SK-N-SH (cell line): ENCODE data around the gene HEMK1. TPM values are rescaled to one million over a fixed set of nuclear protein-coding genes. Genes with fewer than 3 reads are reported as not detected.

Source experiments
- CTCF ChIA-PET: fragments of 300-600, 350-600 bp; formaldehyde crosslinking; extraction: SDS; loops from one replicate; lab custom pipeline; 2021; lab: Yijun Ruan, JAX
- POLR2A ChIA-PET: fragments of 350-600 bp; sonication (Branson Sonifier 250); formaldehyde crosslinking; extraction: SDS; loops from one replicate; lab custom pipeline; 2020; ENCODE audit warnings: antibody characterized with exemption, inconsistent platforms; lab: Yijun Ruan, JAX
- DNase-seq: peaks from one replicate; pipeline ENCODE4 v3.0.0; 2012
- H2AFZ ChIP-seq: fragments of 200-600 bp; sonication (generic); 2 replicates; pipeline ENCODE4 v1.8.1; 2016; ENCODE audit warnings: antibody characterized with exemption, mild to moderate bottlenecking, low read depth
- H3F3A ChIP-seq: fragments of 200-600 bp; sonication (generic); replicated peaks from 2 replicates; pipeline ENCODE3; 2016; ENCODE audit warnings: antibody characterized with exemption, mild to moderate bottlenecking; ENCODE audit not compliant: insufficient read depth
- H3K27ac ChIP-seq, 2 experiments: fragments of 200-500 bp in 1 of 2; fragments of 200-600 bp in 1 of 2; sonication (Bioruptor generic) in 1 of 2; sonication (generic), shearing (Covaris generic) in 1 of 2; 2 replicates each; pipeline versions ENCODE4 v1.5.1 to v1.6.1; 2014 to 2016; ENCODE audit warnings: low read depth in 2 of 2, inconsistent platforms in 1 of 2, low read length in 1 of 2, mild to moderate bottlenecking in 1 of 2, mixed read lengths in 1 of 2
- H3K27me3 ChIP-seq: fragments of 200-600 bp; sonication (generic), shearing (Covaris generic); 2 replicates; pipeline ENCODE4 v1.6.1; 2016; ENCODE audit warnings: mixed run types; ENCODE audit not compliant: insufficient read depth
- H3K36me3 ChIP-seq, 2 experiments: fragments of 200-500 bp in 1 of 2; fragments of 200-600 bp in 1 of 2; sonication (Bioruptor generic) in 1 of 2; sonication (generic) in 1 of 2; replicated peaks in 1 of 2; 2 replicates each; pipeline versions ENCODE3 to v1.5.1; 2014 to 2016; ENCODE audit warnings: low read length in 1 of 2, mild to moderate bottlenecking in 1 of 2; ENCODE audit not compliant: insufficient read depth in 2 of 2, control insufficient read depth in 1 of 2
- H3K4me1 ChIP-seq, 2 experiments: fragments of 200-500 bp in 1 of 2; fragments of 200-600 bp in 1 of 2; sonication (Bioruptor generic) in 1 of 2; sonication (generic), shearing (Covaris generic) in 1 of 2; 2 replicates each; pipeline versions ENCODE4 v1.5.1 to v1.6.1; 2014 to 2016; ENCODE audit warnings: low read depth in 1 of 2, low read length in 1 of 2, mixed run types in 1 of 2; ENCODE audit not compliant: insufficient read depth in 2 of 2, control insufficient read depth in 1 of 2
- H3K4me2 ChIP-seq: fragments of 200-600 bp; sonication (generic), shearing (Covaris generic); 2 replicates; pipeline ENCODE4 v1.6.1; 2017; ENCODE audit warnings: mixed run types
- H3K4me3 ChIP-seq, 2 experiments: fragments of 200-500 bp in 1 of 2; fragments of 200-600 bp in 1 of 2; sonication (Bioruptor generic) in 1 of 2; sonication (generic), shearing (Covaris generic) in 1 of 2; 2 replicates each; pipeline versions ENCODE4 v1.5.1 to v1.8.1; 2014 to 2016; ENCODE audit warnings: low read depth in 2 of 2, inconsistent platforms in 1 of 2, low read length in 1 of 2, mild to moderate bottlenecking in 1 of 2, mixed read lengths in 1 of 2, moderate library complexity in 1 of 2
- H3K79me2 ChIP-seq: fragments of 200-600 bp; sonication (generic); 2 replicates; pipeline ENCODE4 v1.8.1; 2017; ENCODE audit warnings: mild to moderate bottlenecking; ENCODE audit not compliant: insufficient read depth
- H3K9ac ChIP-seq: fragments of 200-600 bp; sonication (generic); 2 replicates; pipeline ENCODE4 v1.6.1; 2017; ENCODE audit warnings: mixed run types
- H3K9me2 ChIP-seq: fragments of 200-600 bp; sonication (generic); 2 replicates; pipeline ENCODE4 v1.6.1; 2017; ENCODE audit warnings: mixed run types
- H3K9me3 ChIP-seq: fragments of 200-600 bp; sonication (generic); 2 replicates; pipeline ENCODE4 v1.6.1; 2017; ENCODE audit warnings: mixed run types, mild to moderate bottlenecking, moderate library complexity
- H4K20me1 ChIP-seq: fragments of 200-600 bp; sonication (generic); 2 replicates; pipeline ENCODE4 v1.6.1; 2017; ENCODE audit warnings: mild to moderate bottlenecking, mixed run types; ENCODE audit not compliant: insufficient read depth
- CHD2 ChIP-seq: fragments of 150-350 bp; IDR thresholded peaks from 2 replicates; pipeline ENCODE4 v1.6.1; 2018; ENCODE audit warnings: low read length; ENCODE audit not compliant: partially characterized antibody
- EP300 ChIP-seq, 2 experiments: IDR thresholded peaks; 2 replicates each; pipeline versions ENCODE4 v1.4.0 to v1.6.1; 2012; ENCODE audit warnings: borderline replicate concordance in 1 of 2, low read depth in 1 of 2, low read length in 1 of 2
- FOXJ3 ChIP-seq: sonication (generic); formaldehyde crosslinking; IDR thresholded peaks from 2 replicates; pipeline ENCODE4 v1.5.1; 2020; ENCODE audit warnings: mild to moderate bottlenecking, missing genetic modification reagents
- GATA2 ChIP-seq: sonication (generic); formaldehyde crosslinking; IDR thresholded peaks from 2 replicates; pipeline ENCODE4 v1.5.0; 2020; ENCODE audit warnings: mild to moderate bottlenecking, missing genetic modification reagents
- MAX ChIP-seq: IDR thresholded peaks from 2 replicates; pipeline ENCODE4 v1.4.0; 2012; ENCODE audit warnings: low read depth
- MXI1 ChIP-seq: IDR thresholded peaks from 2 replicates; pipeline ENCODE4 v1.6.1; 2012; ENCODE audit warnings: mild to moderate bottlenecking, low read depth, low read length, improper control_type of control experiment
- NRF1 ChIP-seq: IDR thresholded peaks from 2 replicates; pipeline ENCODE4 v1.6.1; 2012; ENCODE audit warnings: low read depth, mild to moderate bottlenecking, low read length
- RAD21 ChIP-seq: IDR thresholded peaks from 2 replicates; pipeline ENCODE4 v1.6.1; 2012; ENCODE audit warnings: mild to moderate bottlenecking, low read length
- RCOR1 ChIP-seq: fragments of 150-350 bp; IDR thresholded peaks from 2 replicates; pipeline ENCODE4 v1.6.1; 2017; ENCODE audit warnings: antibody characterized with exemption, low read length
- RXRA ChIP-seq: IDR thresholded peaks from 2 replicates; pipeline ENCODE4 v1.4.0; 2012; ENCODE audit warnings: low read depth, mild to moderate bottlenecking, borderline replicate concordance
- SIN3A ChIP-seq: IDR thresholded peaks from 2 replicates; pipeline ENCODE4 v1.6.1; 2012; ENCODE audit warnings: low read depth, mild to moderate bottlenecking, low read length, moderate library complexity, borderline replicate concordance
- TAF1 ChIP-seq: IDR thresholded peaks from 2 replicates; pipeline ENCODE4 v1.6.1; 2012; ENCODE audit warnings: low read depth, mild to moderate bottlenecking, low read length, moderate library complexity, borderline replicate concordance
- TCF12 ChIP-seq: IDR thresholded peaks from 2 replicates; pipeline ENCODE4 v1.4.0; 2012
- TEAD4 ChIP-seq: IDR thresholded peaks from 2 replicates; pipeline ENCODE4 v1.4.0; 2012; ENCODE audit warnings: mild to moderate bottlenecking, borderline replicate concordance; ENCODE audit not compliant: insufficient read depth
- WGBS: methylation state at CpG from one replicate; pipeline ENCODE4 v1.1.6; 2017; ENCODE audit warnings: low lambda C conversion rate; 5-methylcytosine and 5-hydroxymethylcytosine counted together
- polyA plus RNA-seq, 3 experiments: library from polyadenylated mRNA; depleted of rRNA; stranded (reverse); fragments of >200 nt; gene quantifications; 2 replicates each; pipeline ENCODE4 v1.2.3, GENCODE V29; 2012
- TF ChIP-seq, protein P1 (sequence below): IDR thresholded peaks from 2 replicates; pipeline ENCODE4 v1.4.0; 2012; ENCODE audit warnings: low read depth, borderline replicate concordance
- TF ChIP-seq, protein P2 (sequence below): fragments of 150-350 bp; IDR thresholded peaks from 2 replicates; pipeline ENCODE4 v1.6.1; 2016; ENCODE audit warnings: mild to moderate bottlenecking, low read depth, low read length
- TF ChIP-seq, protein P3 (sequence below): IDR thresholded peaks from 2 replicates; pipeline ENCODE4; 2012

HEMK1 gene
- polyA plus RNA-seq, 1 of the 3 experiments (the other 2 are of a cell fraction), result 15.4 TPM

DNA sequence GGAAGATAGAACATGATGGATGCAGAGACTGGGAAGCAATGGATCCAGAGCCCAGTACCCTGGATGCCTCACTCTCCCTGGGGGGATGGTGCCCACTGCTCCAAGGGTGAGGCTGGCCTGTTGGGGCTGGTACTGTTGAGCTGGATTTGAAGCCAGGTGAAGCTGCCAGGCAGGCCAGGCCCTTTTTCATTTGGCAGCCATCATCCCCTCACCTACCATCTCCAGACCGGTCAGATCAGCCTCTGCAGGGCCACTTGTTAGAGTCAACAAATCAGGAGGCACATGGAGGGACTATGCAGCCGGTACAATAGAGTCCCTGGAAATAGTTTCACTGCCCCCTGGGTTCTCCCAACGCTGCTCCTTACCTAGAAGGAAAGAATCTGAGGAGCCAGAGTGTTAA is 53.6 kb downstream of the HEMK1 start:
- Histone ChIP-seq H3K4me1 (peaks cover 10 to 11% of the 10 kb centered on the region in 2 experiments; a peak in 2 of 4 replicates), H3K4me2 (no peak overlapping the region), H3F3A (no peaks in the 10 kb centered on the region), H3K27me3 (no peaks in the 10 kb centered on the region), H3K4me3 (no peak overlapping the region), H3K27ac (no peak overlapping the region), H3K9ac (no peak overlapping the region), H3K9me2 (no peaks in the 10 kb centered on the region), H3K36me3 (no peaks in the 10 kb centered on the region), H3K9me3 (no peaks in the 10 kb centered on the region), H3K79me2 (no peaks in the 10 kb centered on the region), H2AFZ (no peak overlapping the region), H4K20me1 (no peaks in the 10 kb centered on the region)
- DNase-seq, result no peak
- CTCF ChIA-PET, result interaction anchor here (1.0 to 2.6 kb wide), 6 partner anchors 9 to 268 kb away, joined by 3 to 12 read pairs (median 3); no protein-coding TSS in a partner anchor
- WGBS, result 100% methylated on average over 1 of the region's 3 CpGs
- POLR2A ChIA-PET, result no interaction called here
- no peak for TF ChIP-seq FOXJ3 (CRISPR knock-in tag)
- no peak for TF ChIP-seq RXRA
- no peak for TF ChIP-seq SIN3A
- TF ChIP-seq NRF1, result no peak
- TF ChIP-seq TCF12, result no peak
- TF ChIP-seq, protein P1, sequence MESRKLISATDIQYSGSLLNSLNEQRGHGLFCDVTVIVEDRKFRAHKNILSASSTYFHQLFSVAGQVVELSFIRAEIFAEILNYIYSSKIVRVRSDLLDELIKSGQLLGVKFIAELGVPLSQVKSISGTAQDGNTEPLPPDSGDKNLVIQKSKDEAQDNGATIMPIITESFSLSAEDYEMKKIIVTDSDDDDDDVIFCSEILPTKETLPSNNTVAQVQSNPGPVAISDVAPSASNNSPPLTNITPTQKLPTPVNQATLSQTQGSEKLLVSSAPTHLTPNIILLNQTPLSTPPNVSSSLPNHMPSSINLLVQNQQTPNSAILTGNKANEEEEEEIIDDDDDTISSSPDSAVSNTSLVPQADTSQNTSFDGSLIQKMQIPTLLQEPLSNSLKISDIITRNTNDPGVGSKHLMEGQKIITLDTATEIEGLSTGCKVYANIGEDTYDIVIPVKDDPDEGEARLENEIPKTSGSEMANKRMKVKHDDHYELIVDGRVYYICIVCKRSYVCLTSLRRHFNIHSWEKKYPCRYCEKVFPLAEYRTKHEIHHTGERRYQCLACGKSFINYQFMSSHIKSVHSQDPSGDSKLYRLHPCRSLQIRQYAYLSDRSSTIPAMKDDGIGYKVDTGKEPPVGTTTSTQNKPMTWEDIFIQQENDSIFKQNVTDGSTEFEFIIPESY, result no peak
- TF ChIP-seq MXI1, result no peak
- TF ChIP-seq GATA2, result no peak
- no peak for TF ChIP-seq RAD21
- no peak for TF ChIP-seq TAF1
- TF ChIP-seq EP300 (IDR thresholded peaks at IDR 0.05; ENCODE audit: borderline replicate concordance in 1 of 2, low read depth in 1 of 2, low read length in 1 of 2), result no peak
- TF ChIP-seq, protein P2, sequence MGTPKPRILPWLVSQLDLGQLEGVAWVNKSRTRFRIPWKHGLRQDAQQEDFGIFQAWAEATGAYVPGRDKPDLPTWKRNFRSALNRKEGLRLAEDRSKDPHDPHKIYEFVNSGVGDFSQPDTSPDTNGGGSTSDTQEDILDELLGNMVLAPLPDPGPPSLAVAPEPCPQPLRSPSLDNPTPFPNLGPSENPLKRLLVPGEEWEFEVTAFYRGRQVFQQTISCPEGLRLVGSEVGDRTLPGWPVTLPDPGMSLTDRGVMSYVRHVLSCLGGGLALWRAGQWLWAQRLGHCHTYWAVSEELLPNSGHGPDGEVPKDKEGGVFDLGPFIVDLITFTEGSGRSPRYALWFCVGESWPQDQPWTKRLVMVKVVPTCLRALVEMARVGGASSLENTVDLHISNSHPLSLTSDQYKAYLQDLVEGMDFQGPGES, result no peak
- TF ChIP-seq CHD2, result no peak

- CTCF ChIA-PET, result interaction anchor here (1.2 to 14.3 kb wide), 3 partner anchors 6 to 11 kb away, joined by 3 to 162 read pairs (median 12); partner anchors contain the start of gene MAPKAPK3
- Histone ChIP-seq H3K4me1 (peaks cover 9 to 11% of the 10 kb centered on the region in 2 experiments; a peak in 2 of 4 replicates), H2AFZ (no peak overlapping the region)
These were observed 54.6 kb downstream of the HEMK1 start for GRCh38 chr3:50623840-50624474.

More at GRCh38 chr3:50623840-50624474, 54.6 kb downstream of the HEMK1 start:
- no peak overlapping the region for H3K4me3 ChIP-seq
- no peaks in the 10 kb centered on the region for H3K27me3 ChIP-seq
- H3K9me2 ChIP-seq, result no peaks in the 10 kb centered on the region
- DNase-seq, result no peak
- no peak overlapping the region for H3K27ac ChIP-seq
- TF ChIP-seq MAX, result no peak
- TF ChIP-seq, protein P3, sequence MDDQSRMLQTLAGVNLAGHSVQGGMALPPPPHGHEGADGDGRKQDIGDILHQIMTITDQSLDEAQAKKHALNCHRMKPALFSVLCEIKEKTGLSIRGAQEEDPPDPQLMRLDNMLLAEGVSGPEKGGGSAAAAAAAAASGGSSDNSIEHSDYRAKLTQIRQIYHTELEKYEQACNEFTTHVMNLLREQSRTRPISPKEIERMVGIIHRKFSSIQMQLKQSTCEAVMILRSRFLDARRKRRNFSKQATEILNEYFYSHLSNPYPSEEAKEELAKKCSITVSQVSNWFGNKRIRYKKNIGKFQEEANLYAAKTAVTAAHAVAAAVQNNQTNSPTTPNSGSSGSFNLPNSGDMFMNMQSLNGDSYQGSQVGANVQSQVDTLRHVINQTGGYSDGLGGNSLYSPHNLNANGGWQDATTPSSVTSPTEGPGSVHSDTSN, result no peak
- TF ChIP-seq TCF12, result no peak
- TF ChIP-seq CHD2, result no peak
- TF ChIP-seq RCOR1, result no peak
- no peak for TF ChIP-seq TEAD4
- no peak for TF ChIP-seq EP300 (IDR thresholded peaks at IDR 0.05; ENCODE audit: borderline replicate concordance in 1 of 2, low read depth in 1 of 2, low read length in 1 of 2)
- no peak for TF ChIP-seq NRF1
- H3K79me2 ChIP-seq, result no peaks in the 10 kb centered on the region; the same call in 1 of the 2 replicates
- POLR2A ChIA-PET, result no interaction called here
- no peaks in the 10 kb centered on the region for H3F3A ChIP-seq
- H4K20me1 ChIP-seq, result no peaks in the 10 kb centered on the region
- WGBS, result 87% methylated on average over 5 of the region's 6 CpGs
- no peaks in the 10 kb centered on the region for H3K36me3 ChIP-seq
- no peak overlapping the region for H3K4me2 ChIP-seq
- H3K9ac ChIP-seq, result no peak overlapping the region
- no peaks in the 10 kb centered on the region for H3K9me3 ChIP-seq
